SH-SY5Y (cell line): Measurements from ENCODE around the gene NPS.

ENCODE experiments used
- GATA2 ChIP-seq: IDR thresholded peaks from 2 replicates; pipeline ENCODE4 v1.6.1; 2011; ENCODE audit warnings: mild to moderate bottlenecking, low read depth, low read length
- GATA3 ChIP-seq: IDR thresholded peaks from 2 replicates; pipeline ENCODE4 v1.6.1; 2011; ENCODE audit warnings: low read depth, mild to moderate bottlenecking, low read length, moderate library complexity

GRCh38 chr10:127524229-127524628 is 24.9 kb upstream of the NPS start:
- TF ChIP-seq GATA2 (no peak), GATA3 (no peak)
